Peyer's patch (tissue), 4 donors: ENCODE results near the gene CDH19. TPM values are rescaled to one million over a fixed set of nuclear protein-coding genes. Genes with fewer than 3 reads are reported as not detected.

ENCODE experiments used
- DNase-seq, 3 donors: peaks; one replicate each; pipeline ENCODE4 v3.0.0-alpha.2; 2017 to 2019
- H3K27ac ChIP-seq, 4 donors: fragments of 200-600 bp; sonication (generic); one replicate each; pipeline ENCODE4 v1.5.1; 2016 to 2019
- H3K27me3 ChIP-seq, 2 donors: fragments of 200-600 bp; sonication (generic); one replicate each; pipeline ENCODE4 v1.5.1; 2019
- H3K36me3 ChIP-seq, 3 donors: fragments of 200-600 bp; sonication (generic); one replicate each; pipeline ENCODE4 v1.5.1; 2016 to 2019
- H3K4me1 ChIP-seq, 4 donors: fragments of 200-600 bp; sonication (generic); one replicate each; pipeline ENCODE4 v1.5.1; 2016 to 2019
- H3K4me3 ChIP-seq, 4 donors: fragments of 200-600 bp; sonication (generic); 1 replicate in 3 of 4; 2 replicates in 1 of 4; pipeline ENCODE4 v1.5.1; 2016 to 2019; ENCODE audit warnings: mild to moderate bottlenecking in 1 of 4
- H3K9me3 ChIP-seq, 4 donors: fragments of 200-600 bp; sonication (generic); one replicate each; pipeline ENCODE4 v1.5.1; 2016 to 2019; ENCODE audit warnings: mild to moderate bottlenecking in 1 of 4
- POLR2A ChIP-seq, 2 donors: fragments of 450-650 bp; IDR thresholded peaks; one replicate each; pipeline ENCODE4 v1.5.1; 2017; ENCODE audit warnings: antibody characterized with exemption in 2 of 2, mild to moderate bottlenecking in 2 of 2, moderate library complexity in 2 of 2
- total RNA-seq, 4 donors: library from RNA; depleted of rRNA; stranded (reverse); fragments of >200 nt; gene quantifications; one replicate each; pipeline ENCODE4 v1.1.0, GENCODE V29; 2016
- TF ChIP-seq, protein P1 (sequence below), 6 experiments: fragments of 450-650 bp in 4 of 6; fragments of 200-600 bp in 2 of 6; sonication (generic) in 1 of 6; IDR thresholded peaks; one replicate each; pipeline ENCODE4 v1.5.1; 2017 to 2019; ENCODE audit warnings: antibody characterized with exemption in 6 of 6, mild to moderate bottlenecking in 3 of 6, moderate library complexity in 1 of 6

CDH19 gene, protein sequence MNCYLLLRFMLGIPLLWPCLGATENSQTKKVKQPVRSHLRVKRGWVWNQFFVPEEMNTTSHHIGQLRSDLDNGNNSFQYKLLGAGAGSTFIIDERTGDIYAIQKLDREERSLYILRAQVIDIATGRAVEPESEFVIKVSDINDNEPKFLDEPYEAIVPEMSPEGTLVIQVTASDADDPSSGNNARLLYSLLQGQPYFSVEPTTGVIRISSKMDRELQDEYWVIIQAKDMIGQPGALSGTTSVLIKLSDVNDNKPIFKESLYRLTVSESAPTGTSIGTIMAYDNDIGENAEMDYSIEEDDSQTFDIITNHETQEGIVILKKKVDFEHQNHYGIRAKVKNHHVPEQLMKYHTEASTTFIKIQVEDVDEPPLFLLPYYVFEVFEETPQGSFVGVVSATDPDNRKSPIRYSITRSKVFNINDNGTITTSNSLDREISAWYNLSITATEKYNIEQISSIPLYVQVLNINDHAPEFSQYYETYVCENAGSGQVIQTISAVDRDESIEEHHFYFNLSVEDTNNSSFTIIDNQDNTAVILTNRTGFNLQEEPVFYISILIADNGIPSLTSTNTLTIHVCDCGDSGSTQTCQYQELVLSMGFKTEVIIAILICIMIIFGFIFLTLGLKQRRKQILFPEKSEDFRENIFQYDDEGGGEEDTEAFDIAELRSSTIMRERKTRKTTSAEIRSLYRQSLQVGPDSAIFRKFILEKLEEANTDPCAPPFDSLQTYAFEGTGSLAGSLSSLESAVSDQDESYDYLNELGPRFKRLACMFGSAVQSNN
- 10 to 100 TPM in 1 of 4 donors, 1 to 10 TPM in 3; 1.9 to 18.2 (median 2.5) TPM for total RNA-seq

DNA sequence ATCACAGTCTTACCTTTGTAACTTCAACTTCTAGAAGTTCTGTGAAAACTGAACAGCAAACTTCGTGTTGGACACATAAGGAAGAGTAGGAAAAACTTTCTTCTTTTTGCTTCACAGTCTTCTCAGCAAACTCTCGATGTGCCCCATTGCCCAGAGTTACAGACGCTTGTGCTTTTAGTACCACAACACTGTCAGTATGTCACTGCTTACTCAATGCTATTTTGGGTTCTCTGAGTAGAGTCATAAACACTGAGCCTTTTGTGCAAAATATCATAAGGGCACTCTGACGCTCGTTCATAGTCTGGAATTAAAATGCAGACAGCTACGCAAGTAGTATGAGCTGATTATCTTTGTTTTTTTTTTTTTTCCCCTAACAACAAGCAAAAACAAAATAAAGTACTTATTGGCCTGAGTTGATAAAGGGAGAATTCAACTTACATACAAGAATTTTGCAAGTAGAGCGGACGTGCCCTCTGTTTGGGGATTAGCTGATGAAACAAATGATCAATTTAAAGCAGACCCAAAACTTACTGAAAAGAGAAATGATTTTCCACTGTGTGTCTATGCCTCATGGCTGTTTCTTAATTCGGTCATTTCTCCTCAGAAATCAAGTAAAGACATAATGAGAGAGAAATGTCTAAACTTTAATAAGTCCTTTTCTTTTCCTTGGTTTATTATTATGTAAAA, at the start of gene CDH19:
Gene CDH19, minus strand, starts transcription at position 150 of the 687 bp plus-strand sequence. CDS start 31,886 bp downstream, outside the sequence.
- no peaks in the 10 kb centered on the region for H3K36me3 ChIP-seq
- H3K4me3 ChIP-seq: no peak within 1 kb of the TSS
- H3K27me3 ChIP-seq: no peaks in the 10 kb centered on the region
- H3K27ac ChIP-seq: no peak within 1 kb of the TSS
- H3K9me3 ChIP-seq: no peaks in the 10 kb centered on the region
- no peak for TF ChIP-seq POLR2A (IDR thresholded peaks at IDR 0.05)
- TF ChIP-seq, protein P1, sequence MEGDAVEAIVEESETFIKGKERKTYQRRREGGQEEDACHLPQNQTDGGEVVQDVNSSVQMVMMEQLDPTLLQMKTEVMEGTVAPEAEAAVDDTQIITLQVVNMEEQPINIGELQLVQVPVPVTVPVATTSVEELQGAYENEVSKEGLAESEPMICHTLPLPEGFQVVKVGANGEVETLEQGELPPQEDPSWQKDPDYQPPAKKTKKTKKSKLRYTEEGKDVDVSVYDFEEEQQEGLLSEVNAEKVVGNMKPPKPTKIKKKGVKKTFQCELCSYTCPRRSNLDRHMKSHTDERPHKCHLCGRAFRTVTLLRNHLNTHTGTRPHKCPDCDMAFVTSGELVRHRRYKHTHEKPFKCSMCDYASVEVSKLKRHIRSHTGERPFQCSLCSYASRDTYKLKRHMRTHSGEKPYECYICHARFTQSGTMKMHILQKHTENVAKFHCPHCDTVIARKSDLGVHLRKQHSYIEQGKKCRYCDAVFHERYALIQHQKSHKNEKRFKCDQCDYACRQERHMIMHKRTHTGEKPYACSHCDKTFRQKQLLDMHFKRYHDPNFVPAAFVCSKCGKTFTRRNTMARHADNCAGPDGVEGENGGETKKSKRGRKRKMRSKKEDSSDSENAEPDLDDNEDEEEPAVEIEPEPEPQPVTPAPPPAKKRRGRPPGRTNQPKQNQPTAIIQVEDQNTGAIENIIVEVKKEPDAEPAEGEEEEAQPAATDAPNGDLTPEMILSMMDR (IDR thresholded peaks at IDR 0.05): no peak
- H3K4me1 ChIP-seq: no peaks in the 10 kb centered on the region
- DNase-seq: no peak

- Histone ChIP-seq H3K27ac (no peak overlapping the region), H3K27me3 (no peaks in the 10 kb centered on the region), H3K36me3 (no peaks in the 10 kb centered on the region), H3K4me3 (no peak overlapping the region), H3K4me1 (no peaks in the 10 kb centered on the region), H3K9me3 (no peaks in the 10 kb centered on the region)
- TF ChIP-seq, protein P1 (IDR thresholded peaks at IDR 0.05): no peak
- no peak for TF ChIP-seq POLR2A (IDR thresholded peaks at IDR 0.05)
- DNase-seq: no peak
These were observed 43.8 kb upstream of the CDH19 start for GRCh38 chr18:66647671-66648070.

- no peak for DNase-seq
- no peak overlapping the region for H3K27ac ChIP-seq
- no peaks in the 10 kb centered on the region for H3K27me3 ChIP-seq
- no peak for TF ChIP-seq POLR2A (IDR thresholded peaks at IDR 0.05)
- TF ChIP-seq, protein P1 (IDR thresholded peaks at IDR 0.05): no peak
- H3K4me3 ChIP-seq: no peak overlapping the region
- H3K4me1 ChIP-seq: no peaks in the 10 kb centered on the region
- no peaks in the 10 kb centered on the region for H3K36me3 ChIP-seq
- no peaks in the 10 kb centered on the region for H3K9me3 ChIP-seq
These were observed 42.7 kb upstream of the CDH19 start for GRCh38 chr18:66646609-66647008.

DNA sequence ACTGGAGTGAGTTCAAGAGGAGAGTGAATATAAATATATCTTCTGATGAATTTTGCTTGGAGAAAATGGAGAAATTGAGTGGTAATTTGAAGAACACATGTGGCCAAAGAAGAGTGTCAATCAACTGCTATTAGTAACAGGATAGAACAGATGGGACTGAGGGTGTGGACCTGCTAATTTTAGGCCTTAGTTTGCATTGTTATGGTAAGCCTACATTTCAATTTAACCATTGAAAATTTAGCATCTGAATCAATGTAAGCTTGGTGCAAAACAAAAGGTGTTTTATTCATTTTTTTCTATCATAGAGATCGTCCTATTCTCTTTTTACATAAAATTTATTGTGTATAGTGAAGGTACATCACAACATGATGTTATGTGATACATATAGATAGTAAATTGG, 42.1 kb upstream of the CDH19 start:
- TF ChIP-seq, protein P1 (IDR thresholded peaks at IDR 0.05): no peak
- no peak for TF ChIP-seq POLR2A (IDR thresholded peaks at IDR 0.05)
- H3K36me3 ChIP-seq: no peaks in the 10 kb centered on the region
- H3K9me3 ChIP-seq: no peaks in the 10 kb centered on the region

DNA sequence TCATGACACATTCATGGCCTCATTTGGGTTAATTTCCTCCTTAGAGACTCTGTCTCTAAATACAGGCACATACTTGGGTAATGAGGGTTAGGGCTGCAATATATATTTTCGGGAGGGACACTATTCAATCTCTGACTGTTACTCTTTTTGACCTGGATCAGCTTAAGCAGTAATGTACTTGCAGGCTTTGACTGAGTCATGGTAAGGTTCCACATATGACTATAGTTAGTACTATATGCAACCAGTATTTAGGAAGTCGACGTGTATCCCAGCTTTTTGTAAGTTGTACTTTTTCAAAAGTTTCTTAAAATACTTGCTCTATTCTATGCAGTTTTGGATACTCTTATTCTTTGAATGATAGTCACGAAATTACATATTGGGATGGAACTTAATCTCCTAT, 37.2 kb upstream of the CDH19 start:
- Histone ChIP-seq H3K4me3 (no peak overlapping the region), H3K4me1 (no peaks in the 10 kb centered on the region), H3K9me3 (no peaks in the 10 kb centered on the region), H3K27ac (no peak overlapping the region), H3K27me3 (no peaks in the 10 kb centered on the region), H3K36me3 (no peaks in the 10 kb centered on the region)
- TF ChIP-seq, protein P1 (IDR thresholded peaks at IDR 0.05): no peak
- no peak for TF ChIP-seq POLR2A (IDR thresholded peaks at IDR 0.05)
- no peak for DNase-seq

More for the DNA sequence above, 42.1 kb upstream of the CDH19 start:
- Histone ChIP-seq H3K27ac (no peak overlapping the region), H3K4me3 (no peak overlapping the region), H3K27me3 (no peaks in the 10 kb centered on the region), H3K4me1 (no peaks in the 10 kb centered on the region)
- no peak for DNase-seq
